Stimulated activated CD8-positive, alpha-beta memory T cell treated with anti-CD3 and anti-CD28 coated beads, Interleukin-12 subunit alpha, Interleukin-12 subunit beta, amount 100 ng/mL, for 4 hours (primary cell): ENCODE results near the gene SLCO1A2.

Source experiments
- DNase-seq: peaks from one replicate; pipeline ENCODE4 v3.0.0-alpha.2; 2020; ENCODE audit warnings: low read depth

Gene SLCO1A2

DNA sequence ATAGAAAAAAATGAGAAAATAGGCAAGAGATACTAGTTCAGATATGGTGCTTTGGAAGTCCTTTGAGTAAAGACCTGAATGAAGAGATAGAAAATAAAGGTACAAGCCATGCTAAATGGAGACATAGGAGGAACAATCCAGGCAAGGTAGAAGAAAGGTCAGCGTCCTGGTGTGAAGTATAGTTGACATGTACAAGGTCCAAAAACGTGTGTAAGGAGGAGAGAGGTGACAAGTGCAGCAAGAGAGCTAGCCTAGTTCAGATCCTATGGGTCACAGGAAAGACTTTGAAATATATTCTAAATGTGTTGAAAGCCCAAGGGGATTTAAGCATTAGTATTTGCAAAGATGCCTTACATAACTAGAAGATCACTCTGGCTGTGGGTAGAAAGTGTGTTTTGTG, 115.5 kb downstream of the SLCO1A2 start:
- DNase-seq = no peak
